ENCODE measurements around the gene CYTH3.
"Not testable (repeated sequence)": the region's sequence is repeated elsewhere in the genome, so short reads cannot be mapped to it uniquely, and the experiment has no call there.

Gene CYTH3

DNA sequence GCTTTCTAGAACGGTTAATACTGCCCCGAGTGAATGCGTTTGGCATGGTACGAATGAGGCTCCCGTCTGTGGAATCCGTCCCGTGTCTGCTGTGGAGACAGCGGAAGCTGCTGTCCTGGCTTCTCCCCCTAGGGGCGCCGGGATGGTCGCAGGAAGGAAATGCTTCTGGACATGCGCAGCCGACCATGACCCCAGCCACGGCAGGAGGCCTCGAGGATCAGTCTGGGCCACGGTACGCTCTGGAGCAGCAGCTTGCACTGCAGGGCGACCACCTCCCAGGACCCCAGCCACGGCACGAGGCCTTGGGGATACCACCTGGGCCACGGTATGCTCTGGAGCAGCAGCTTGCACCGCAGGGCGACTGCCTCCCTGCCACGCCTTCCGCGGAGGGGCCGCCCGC is 107.9 kb downstream of the CYTH3 start:
- no peak for DNase-seq

DNA sequence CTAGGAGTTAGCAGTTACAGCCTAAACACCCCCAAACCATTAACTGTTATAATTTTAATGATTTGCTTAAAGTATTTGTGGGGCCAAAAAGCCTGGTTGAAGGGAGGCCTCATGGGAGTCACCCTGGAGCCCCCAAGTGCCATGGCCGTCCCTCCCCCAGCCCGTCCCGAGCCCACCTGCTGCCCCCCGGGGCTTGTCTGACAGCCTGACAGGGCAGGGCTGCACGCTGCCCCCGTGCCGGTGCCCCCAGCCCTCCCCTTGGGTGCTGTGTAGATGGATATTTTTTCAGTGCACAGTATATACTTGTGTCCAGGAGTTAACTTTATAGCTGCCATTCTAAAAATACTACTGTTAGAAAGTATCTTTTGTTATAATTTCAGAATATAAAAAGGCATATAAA is 108.4 kb downstream of the CYTH3 start:
- DNase-seq: no peak

DNA sequence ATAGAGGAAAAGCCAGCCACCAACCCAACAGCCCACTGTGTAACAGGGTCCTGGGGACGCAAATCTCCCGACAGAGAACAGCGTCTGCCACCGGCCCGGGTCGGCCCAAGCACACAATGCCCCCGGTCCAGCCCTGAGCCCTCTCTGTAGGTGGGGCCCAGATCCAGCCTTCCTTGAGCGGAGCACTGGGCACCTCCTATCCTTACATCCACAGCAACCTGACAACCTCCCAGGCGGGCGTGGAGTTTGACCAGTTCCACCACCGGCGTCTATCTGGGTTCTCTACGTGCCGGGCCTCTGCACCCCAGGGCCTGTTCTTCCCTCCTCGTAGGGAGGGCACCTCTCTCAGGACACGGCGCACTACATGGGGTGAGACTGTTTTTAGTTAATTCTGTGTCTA is 109.0 kb downstream of the CYTH3 start:
- no peak for DNase-seq

DNA sequence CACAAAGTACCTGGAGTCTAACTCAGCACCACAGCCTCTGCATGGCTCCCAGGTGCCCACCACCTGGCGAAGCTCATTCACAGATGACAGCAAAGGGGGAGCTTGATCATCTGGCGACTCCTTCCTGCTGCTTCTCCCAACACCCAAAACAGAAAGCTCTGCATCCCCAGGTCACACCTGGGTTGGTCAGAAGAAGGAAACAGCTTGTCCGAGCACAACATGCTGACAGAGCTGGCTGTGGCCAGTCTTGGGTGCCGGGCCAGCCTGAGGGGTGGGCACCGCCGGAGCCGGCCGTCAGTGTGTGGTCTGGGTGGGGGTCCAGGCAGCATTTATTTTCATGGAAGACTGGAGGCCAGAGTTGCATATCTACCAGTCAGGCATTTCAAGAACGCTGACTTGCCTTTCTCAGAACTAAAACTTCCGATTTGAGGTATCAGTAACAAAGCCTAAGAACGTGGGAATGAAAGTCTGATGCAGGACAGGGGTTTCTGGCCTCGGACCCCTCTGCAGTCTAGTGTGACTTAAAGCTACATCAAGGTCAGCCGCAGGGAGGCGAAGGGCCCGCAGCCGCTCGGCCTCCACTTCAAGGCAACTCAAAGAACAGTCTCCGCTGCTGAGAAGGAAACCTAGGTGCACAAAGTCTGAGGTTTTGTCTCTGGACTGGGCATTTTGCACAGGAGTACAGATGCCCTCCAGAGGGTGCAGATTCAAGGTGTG is 109.6 kb downstream of the CYTH3 start:
- no peak for DNase-seq

GRCh38 chr7:6162331-6162620 is 110.1 kb downstream of the CYTH3 start:
- no peak for DNase-seq

- DNase-seq: no peak
Observed at GRCh38 chr7:6161463-6162330, 110.7 kb downstream of the CYTH3 start.

- DNase-seq: no peak
Observed at GRCh38 chr7:6160191-6160623, 112.2 kb downstream of the CYTH3 start.

DNA sequence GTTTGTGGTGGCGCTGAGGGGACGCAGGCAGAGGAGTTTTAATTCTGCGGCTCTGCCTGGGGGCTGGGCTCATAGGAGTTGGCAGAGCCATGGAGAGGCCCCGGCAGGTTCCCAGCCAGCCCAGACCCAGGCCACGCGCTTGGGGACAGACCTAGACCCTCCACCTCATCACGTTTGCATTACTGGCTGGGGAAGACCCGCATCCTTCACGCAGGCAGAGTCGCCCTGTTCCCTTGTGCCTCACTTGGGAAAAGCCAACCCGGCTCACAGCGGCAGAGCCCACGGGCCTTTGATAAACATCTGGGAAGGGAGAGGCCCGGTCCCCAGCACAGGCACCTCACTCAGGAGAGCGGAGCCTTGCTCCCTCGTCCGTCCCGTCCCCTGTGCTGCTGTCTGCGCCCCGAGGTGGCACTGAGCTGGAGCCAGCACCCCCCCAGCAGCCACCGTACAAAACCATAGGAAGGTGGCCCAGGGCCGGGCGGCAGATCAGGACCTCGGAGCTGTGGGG is 112.8 kb downstream of the CYTH3 start:
- no peak for DNase-seq

DNA sequence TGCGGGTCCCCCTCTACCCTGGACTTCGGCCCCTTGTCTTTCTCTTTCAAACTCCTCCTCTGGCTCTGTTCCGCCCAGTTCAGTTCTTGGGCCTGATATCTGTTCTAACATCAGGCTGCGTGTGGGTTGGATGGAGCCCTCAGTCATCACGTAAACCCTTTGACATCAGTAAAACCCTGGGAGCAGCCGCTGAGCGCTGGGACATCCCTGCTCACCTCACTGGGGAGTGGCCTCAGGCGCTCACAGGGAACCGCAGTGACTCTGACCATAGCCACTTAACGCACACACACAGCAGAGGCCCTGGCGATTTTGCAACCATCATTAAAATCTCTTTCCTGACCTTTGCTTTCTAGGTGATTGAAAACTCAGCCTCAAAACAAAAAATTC is 113.3 kb downstream of the CYTH3 start:
- DNase-seq: no peak

- DNase-seq: no peak
Observed at GRCh38 chr7:6158424-6159096, 113.9 kb downstream of the CYTH3 start.

DNA sequence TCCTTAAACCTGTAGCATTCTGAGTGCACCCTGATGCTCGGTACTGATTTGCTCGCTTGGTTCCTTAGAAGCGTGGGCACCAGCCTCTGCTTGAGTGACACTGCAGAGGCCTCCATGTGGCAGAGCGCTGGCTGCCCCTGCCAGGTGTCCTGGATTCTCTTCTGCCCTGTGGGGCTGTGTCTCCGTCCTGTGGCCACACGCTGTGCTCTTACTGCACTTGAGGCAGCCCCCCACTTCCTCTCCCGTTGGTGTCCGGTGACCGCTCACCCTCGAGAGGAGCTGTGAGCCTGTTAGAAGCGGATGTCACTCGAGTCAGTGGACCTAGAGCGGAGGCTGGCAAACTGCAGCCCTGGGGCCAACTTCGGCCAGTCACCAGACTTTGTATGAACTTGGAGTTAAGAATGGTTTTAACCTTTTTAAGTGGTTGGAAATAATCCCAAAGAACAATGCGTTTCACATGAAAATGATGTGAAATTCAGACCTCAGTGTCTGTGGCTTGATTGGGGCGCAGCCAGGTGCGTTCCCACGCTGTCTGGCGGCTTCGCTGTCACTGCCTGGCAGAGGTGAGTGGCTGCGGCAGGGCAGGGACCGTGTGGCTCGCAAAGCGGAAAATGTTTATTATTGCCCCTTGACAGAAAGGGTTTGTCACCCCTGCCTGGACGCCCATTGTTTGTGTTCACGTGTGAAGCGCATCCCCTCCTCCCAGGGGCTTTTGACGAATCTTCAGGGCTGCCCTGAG is 114.6 kb downstream of the CYTH3 start:
- DNase-seq: no peak

- no peak for DNase-seq
Observed at GRCh38 chr7:6156734-6157133, 115.7 kb downstream of the CYTH3 start.

DNA sequence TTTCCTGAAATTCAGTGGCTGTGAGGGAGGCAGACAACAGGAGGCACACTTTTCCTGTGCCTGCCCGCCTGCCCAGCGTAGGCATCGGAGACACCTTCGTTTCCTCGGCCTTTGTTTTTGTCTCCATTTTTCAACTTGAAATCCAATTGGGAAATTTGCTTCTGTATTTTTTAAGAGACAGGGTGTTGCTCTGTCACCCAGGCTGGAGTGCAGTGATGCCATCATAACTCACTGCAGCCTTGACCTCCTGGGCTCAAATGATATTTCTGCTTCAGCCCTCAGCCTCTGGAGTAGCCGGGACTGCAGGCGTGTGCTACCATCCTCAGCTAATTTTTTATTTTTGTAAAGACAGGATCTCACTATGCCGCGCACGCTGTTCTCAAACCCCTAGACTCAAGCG is 116.8 kb downstream of the CYTH3 start:
- no peak for DNase-seq

DNA sequence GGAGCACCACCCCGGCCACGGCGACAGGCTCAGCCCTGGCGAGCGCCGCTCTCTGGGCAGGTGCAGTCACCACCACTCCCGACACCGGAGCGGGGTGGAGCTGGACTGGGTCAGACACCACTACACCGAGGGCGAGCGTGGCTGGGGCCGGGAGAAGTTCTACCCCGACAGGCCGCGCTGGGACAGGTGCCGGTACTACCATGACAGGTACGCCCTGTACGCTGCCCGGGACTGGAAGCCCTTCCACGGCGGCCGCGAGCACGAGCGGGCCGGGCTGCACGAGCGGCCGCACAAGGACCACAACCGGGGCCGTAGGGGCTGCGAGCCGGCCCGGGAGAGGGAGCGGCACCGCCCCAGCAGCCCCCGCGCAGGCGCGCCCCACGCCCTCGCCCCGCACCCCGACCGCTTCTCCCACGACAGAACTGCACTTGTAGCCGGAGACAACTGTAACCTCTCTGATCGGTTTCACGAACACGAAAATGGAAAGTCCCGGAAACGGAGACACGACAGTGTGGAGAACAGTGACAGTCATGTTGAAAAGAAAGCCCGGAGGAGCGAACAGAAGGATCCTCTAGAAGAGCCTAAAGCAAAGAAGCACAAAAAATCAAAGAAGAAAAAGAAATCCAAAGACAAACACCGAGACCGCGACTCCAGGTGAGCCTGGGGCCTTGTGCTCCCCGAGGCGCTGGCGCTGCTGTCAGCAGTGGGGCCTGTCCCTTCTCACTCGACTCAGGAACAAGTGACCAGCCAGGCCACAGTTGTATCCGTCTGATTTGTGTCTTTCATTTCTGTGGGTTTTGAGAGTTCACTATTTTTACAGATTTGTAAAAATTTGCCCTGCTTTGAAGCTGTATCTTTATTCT is 117.7 kb downstream of the CYTH3 start:
- no peak for DNase-seq

DNA sequence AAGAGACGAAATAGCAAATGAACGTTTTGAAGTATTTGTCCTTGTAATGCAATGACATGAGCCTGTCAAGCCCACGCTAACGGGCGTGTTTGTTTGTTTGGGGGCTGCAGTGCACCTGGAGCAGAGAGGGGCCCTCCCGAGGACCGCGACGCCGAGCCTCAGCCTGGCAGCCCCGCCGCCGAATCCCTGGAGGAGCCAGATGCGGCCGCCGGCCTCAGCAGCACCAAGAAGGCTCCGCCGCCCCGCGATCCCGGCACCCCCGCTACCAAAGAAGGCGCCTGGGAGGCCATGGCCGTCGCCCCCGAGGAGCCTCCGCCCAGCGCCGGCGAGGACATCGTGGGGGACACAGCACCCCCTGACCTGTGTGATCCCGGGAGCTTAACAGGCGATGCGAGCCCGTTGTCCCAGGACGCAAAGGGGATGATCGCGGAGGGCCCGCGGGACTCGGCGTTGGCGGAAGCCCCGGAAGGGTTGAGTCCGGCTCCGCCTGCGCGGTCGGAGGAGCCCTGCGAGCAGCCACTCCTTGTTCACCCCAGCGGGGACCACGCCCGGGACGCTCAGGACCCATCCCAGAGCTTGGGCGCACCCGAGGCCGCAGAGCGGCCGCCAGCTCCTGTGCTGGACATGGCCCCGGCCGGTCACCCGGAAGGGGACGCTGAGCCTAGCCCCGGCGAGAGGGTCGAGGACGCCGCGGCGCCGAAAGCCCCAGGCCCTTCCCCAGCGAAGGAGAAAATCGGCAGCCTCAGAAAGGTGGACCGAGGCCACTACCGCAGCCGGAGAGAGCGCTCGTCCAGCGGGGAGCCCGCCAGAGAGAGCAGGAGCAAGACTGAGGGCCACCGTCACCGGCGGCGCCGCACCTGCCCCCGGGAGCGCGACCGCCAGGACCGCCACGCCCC is 118.5 kb downstream of the CYTH3 start:
- DNase-seq: no peak

DNA sequence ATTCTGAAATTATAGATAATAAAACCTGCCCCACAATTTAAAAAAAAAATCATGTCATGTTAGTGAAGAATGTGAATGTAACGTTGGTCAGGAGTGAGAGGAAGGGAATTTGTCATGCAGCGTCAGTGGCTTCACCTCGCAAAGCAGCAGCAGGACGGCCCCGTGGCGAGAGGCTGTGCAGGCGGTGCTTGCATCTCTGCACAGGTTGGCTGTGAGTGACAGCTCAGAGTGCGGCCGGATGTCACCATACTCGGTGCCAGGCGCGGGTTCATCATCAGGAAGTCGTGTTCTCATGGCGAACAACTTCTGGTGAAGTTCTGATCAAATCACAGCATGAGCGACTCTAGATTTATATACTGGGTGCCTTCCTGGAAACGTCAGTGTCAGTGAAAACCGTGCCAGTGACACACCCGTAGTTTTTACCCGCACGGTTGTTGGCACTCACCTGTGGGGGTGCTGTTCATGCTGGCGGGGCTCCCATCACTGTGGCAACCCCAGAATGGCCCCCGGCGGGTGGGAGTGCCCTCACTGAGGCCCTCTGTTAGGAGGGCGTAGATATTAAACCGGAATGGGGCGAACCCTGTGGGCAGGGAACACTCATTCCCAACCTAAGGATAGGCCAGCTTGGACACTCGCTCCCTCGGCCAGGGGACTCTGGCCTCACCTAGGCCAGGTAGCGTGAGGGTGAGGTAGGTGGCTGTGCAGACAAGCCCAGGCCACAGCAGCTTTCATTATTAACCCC is 120.3 kb downstream of the CYTH3 start:
- DNase-seq: no peak

GRCh38 chr7:6151527-6151926 is 120.9 kb downstream of the CYTH3 start:
- DNase-seq: not testable (repeated sequence)

- no peak for DNase-seq
Observed at GRCh38 chr7:6149996-6150395, 122.4 kb downstream of the CYTH3 start.

DNA sequence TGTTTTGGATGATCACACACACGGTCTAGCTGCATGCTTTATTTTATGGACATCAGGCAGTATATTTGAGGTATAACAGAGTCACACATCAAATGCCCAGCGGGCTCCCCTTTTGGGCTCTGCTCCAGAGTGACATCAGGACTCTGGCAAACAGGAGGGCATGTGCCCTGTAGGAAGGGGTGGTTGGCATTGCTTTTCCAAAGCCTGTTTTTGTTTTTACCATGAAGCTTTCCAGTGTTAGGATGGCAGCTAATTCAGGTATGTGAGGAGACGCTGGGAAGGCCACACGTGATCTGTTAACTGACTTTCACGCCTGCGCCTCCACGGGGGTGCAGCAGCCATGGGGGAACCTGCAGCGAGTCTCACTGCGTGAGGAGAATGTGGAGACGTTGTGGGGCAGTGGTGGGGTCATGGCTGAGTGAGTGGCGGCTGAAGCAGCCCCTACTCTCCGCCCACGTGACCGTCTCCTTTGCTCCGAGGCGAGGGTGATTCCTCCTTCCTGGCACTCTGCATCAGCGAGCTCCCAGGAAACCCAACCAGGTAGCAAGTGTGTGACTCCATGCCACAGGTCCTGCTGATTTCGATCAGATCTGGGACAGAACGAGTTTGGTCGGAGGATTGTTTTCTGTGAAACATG is 123.6 kb downstream of the CYTH3 start:
- DNase-seq: no peak

GRCh38 chr7:6147627-6148026 is 124.8 kb downstream of the CYTH3 start:
- DNase-seq: no peak

All from NCI-H510A treated with DMSO at 0.1 percent for 48 hours (cell line).